Activated CD8-positive, alpha-beta memory T cell treated with anti-CD3 and anti-CD28 coated beads, Interleukin-2, amount 50 U/mL, for 4 hours (primary cell): ENCODE results near the gene TMEM17.

Experiments used
- DNase-seq: peaks from one replicate; pipeline ENCODE4 v3.0.0-alpha.2; 2020

TMEM17 gene

DNA sequence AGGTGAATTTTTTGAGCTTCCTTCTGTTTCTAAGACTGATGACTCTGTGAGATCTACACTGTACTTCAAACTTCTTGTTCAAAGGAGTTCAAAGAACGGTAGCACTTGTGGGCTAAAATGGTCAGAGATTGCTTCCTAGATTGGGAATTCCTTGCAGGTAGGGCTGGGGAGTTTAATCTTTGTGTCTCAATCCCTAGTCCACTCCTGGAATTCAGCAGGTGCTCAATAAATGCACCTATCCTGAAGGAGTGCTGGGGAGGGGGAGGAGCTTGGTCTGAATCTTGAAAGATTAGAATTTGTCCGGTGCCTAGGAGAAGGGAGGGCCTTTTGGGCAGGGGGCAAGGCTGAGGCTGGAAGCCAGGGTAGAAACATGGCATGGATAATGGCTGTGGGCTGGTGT is 34.6 kb downstream of the TMEM17 start:
- no peak for DNase-seq

DNA sequence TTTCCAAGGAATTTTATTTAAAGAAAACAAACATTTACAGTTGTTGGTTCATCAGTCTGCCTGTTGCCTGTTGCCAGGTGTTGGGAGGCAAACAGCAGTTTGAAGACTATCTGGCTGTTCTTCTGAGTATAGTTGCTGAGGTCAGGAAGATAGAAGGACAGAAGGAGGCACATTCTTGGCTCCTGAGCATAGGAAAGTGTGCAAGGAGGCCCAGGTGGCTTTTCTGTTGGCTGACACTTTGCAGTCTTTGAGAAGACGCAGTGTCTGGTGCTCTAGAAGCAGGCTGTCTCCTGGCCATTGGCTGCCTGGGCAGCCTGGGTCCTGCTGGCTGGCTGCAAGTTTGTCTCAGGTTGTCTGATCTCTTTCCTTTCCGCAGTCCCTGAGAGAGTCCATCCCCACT is 36.4 kb downstream of the TMEM17 start:
- DNase-seq = no peak

DNA sequence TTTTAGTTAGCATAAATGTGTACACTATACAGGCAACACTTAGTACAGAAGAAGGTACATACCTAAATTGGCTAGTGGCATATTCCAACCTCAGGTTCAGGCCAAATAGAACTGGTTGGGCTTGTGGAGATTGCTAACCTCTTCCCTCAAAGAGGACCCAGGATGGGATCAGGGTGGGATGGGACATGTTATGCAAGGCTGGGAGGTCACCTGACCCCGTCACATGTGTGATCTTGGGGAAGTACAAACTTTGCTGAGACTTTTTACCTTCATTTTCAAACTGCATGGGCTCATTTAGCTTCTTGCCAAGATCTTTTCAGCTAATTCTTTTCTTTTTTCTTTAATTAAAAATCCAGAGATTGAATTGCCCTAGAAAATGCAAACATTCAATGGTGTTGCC is 36.9 kb downstream of the TMEM17 start:
- no peak for DNase-seq

DNA sequence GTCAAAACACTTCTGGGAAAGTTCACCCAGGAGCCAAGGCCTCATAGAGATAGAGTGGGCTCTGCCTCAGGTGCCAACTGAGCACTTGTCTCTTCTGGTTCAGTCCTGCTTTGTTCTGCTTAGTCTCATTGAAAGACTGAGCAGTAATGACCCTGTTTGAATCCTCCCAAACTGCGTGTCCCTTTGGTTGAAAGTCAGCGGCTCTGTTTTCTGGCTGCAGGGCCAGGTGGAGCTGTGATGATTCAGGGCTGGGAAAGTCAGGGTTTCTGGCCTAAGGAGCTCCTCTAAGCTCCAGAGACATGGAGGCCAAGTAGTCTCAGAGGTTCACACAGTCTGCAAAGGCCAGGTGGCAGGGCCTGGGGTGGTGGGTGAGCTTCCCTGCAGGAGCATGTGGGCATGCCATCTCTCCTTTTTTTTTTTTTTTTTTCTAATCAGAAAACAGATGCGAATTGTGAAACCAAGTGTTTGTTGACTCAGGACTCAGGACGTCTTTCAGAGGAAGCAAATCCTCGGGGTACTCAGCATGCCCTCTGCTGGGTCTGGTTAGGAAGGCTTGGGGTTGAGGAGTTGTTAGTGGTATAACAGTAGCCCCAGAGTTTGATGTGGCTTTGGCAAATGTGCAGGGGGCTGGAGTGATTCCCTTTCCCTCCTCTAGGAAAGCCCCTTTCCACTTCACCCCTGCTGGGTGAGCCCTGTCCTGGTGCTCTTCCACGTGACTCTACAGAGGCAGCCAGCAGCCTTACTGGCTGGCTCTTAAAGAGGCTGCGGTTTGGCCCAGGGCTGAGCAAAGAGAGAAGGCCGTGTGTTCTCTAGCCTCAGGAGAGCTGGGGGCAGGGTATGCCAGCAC is 38.3 kb downstream of the TMEM17 start:
- no peak for DNase-seq

DNA sequence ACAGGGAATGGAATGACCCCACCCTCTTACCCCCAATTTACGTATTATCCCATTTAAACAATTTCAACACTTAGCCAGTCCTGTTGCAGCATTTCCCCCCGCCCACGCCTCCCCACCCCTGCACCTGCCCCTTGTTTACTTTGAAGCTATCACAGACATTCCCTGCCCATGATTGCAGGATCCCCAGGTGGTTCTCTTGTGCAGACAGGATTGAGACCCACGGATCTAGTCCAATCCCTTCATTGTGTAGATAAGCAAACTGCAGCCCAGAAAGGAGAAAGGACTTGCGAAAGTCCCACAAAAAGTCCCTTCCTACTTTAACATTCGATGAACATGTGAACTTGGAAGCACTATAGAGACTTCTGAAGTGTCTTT is 38.9 kb downstream of the TMEM17 start:
- DNase-seq = no peak

DNA sequence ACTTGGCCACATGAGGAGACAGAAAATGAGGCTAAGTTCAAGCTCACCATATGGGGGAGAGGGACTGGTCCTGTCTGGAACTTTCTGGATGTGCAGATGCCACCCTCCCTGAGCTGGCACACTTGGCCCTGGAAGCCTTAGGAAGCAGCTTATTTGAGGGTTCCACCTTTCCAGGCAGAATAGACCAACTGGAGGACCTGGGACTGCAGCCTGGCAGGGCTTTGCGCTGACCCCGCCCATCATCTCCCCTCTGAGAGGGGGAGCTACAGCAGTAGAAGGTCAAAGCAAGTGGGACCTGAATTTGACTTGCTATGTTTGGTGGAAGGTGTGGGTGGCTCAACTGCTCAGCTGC is 39.5 kb downstream of the TMEM17 start:
- no peak for DNase-seq

DNA sequence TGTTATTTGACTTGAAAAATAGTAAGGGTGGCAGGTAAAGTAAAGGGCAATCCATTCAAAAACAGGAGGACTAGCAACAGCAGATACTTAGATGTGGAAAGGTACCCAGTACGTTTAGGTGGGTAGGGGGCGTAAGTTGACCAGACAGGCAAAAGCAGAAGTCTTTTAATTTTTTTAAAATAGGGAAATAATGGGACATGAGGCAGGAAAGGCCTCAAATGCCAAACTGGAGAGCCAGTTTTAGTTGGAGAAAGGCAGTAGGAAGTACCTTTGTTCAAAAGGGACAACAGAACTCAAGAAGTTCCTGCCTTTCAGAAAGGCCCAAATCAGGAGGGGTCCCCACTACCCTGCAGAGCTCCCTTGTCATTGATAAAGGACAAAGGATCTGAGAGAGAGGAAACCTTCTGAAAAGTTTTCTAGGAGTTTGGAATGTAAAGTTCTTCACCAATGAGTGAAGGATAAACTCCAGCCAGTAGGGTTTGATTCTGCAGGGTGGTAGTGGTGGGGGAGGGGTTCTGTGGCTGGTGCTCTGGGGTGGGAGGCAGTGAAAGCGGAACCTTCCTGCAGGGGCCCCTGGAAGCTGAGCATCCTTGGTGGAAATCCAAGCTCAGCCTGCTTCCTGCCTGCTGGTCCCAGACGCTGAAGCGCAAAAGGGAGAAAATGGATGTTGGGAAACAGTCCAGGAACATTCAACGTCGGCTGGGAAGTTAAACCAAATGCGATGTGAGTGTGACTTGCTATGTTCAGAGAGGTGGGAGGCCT is 40.1 kb downstream of the TMEM17 start:
- DNase-seq = no peak

DNA sequence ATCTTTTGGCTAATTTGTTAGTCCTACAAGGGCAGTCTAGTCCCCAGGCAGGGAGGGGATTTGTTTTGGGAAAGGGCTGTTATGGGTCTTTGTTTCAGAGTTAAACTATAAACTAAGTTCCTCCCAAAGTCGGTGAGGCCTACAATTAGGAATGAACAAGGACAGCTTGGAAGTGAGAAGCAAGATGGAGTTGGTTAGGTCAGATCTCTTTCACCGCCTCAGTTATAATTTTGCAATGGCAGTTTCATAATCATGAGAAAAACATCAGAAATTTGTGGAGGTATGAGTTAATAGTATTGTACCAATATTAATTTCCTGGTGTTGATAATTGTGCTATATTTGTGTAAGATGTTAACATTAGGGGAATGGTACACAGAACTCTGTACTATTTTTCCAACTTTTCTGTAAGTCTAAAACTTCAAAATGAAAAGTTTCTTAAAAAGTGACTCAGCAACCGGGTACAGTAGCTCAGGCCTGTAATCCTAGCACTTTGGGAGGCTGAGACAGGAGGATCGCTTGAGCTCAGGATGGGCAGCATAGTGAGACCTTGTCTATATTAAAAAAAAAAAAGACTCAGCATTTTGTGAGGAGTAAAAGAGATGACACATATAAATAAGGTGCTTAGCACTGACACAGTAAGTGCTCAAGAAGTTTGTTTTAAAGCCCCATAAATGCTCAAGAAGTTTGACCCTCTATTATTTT is 40.8 kb downstream of the TMEM17 start:
- DNase-seq = no peak

DNA sequence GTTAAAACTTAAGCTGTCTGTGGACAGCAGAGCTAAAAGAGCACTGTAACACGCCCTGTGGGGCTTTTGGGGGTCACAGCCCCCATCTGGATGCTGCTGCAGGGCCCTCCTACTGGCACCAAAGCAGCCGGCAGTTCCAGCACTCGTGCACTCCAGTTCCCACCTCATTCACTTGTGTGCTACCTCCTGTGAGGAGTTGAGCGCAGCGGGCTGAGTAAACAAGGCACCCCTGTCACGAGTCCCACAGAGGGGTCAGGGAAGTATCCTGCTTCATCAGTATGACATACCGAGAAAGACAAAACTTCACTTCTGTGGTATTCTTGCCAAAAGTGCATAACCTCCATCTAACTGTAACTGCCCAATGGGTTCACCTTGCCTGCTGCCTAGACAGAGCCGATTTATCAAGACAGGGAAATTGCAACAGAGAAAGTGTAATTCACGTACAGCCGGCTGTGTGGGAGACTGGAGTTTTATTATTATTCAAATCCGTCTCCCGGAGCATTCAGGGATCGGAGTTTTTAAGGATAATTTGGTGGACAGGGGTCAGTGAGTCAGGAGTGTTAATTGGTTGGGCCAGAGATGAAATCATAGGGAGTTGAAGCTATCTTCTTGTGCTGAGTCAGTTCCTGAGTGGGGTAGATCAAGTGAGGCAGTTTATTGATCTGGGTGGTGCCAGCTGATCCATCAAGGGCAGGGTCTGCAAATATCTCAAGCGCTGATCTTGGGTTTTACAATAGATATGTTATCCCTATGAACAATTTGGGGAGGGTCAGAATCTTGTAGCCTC is 41.6 kb downstream of the TMEM17 start:
- no peak for DNase-seq

DNA sequence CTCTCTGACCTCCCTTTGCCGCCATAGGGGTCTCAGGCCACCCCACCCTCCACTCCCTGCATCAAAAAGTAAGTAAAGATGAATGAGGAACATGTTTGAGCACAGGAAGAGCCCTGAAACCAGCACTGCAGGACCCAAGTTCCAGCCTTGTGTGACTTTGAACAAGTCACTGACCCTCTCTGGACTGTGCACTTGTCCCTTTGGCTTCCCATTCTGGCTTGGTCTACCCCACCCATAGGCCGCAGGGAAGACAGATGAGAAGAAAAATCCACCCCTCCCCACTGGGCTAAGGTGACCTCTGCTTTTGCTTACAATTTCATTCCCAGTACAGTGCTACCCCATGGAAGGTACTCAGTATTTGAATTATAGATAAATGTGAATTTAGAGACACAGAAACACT is 43.8 kb downstream of the TMEM17 start:
- no peak for DNase-seq

DNA sequence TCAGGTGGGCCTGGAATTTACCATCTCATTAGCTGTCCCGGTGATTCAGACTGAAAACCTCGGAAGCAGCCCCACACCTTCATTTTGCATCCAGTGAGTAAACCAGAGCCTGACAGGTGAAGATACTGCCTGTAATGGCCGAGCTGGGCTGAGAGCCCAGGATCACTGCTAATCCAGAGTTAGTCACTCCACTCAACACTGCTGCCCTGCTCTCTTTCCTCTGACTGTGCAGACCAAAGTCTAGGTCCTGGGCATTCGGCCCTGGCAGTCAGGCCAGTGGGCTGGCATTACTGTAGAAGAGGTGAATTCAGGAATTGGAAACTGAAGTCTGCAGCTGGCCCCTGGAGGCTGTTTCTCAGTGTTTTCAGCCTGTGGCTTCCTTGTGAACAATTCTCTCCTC is 44.3 kb downstream of the TMEM17 start:
- no peak for DNase-seq

DNA sequence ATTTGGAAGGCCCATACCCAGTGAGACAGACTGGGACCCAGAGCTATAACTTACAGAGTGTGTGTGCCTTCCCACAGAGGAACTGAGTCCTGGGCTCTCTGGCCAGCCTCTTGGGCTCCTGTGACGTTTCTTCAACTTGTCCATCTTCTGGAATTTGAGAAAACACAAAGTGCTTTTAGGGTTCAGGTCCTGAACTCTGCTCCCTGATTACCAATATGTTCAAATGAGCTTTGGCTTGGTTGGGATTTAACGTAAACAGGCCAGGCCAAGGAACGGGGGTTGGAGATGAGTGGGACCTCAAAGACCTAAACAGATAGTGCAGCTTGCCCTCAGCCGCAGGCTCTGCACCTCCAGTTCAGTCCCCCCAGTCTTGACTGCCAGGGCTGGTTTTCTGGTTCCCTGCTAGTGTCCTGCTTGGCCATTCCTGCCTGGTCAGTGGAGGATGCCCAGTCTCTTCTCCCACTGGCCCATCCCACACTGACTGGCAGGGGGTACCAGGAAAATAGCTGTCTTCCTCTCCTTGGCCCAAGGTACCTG is 44.9 kb downstream of the TMEM17 start:
- DNase-seq = no peak

DNA sequence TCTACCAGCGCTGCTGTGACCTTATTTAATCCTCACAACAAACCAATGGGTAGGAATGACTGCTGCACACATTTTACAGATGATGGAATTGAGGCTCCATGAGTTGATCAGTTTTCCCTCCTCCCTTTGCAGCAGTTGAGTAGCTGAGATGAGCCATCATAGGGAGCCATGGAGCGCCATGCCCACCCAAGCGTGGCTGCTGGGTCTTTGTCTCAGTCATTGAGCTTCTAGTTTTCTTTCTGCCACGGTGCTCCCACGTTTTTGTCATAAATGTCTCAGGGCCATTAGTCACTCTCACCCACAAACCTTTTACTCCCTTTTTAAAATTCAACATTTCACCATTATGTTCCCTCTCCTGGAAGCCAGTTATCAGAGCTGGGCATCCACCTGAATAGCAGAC is 45.8 kb downstream of the TMEM17 start:
- no peak for DNase-seq

DNA sequence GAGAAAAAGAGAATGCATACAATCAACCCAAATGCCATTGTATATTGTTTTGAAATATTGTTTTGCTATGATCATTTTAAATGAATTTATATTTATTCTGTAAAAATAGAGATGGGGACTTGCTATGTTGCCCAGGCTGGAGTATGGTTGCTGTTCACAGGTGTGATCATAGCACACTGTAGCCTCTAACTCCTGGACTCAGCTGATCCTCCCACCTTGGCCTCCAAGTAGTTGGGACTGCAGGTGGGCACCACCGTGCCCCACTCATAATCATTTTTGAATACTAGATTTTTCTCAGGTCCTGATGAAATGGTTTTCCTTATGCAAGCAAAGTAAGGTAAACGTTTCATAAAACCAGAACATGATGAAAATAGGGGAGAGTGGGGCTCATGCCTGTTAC is 46.3 kb downstream of the TMEM17 start:
- no peak for DNase-seq

DNA sequence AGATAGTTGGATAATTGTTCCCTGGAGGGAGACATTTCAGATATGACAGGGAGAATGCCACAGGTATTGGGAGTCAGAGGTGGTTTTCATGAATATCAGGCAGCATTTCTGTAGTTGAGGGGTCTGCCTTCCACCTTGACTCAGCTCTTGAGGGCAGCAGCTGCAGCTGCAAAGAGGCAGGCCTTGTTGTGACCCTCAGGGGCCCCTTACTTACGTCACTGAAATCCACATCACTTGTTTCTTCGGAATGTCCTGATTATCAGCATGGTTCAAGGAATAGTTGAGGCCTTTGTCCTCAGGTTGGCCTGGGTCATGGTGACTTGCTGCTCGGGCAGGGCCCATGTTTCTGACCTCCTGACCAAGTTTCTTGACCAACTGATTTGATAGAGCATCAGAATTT is 46.9 kb downstream of the TMEM17 start:
- DNase-seq = no peak

DNA sequence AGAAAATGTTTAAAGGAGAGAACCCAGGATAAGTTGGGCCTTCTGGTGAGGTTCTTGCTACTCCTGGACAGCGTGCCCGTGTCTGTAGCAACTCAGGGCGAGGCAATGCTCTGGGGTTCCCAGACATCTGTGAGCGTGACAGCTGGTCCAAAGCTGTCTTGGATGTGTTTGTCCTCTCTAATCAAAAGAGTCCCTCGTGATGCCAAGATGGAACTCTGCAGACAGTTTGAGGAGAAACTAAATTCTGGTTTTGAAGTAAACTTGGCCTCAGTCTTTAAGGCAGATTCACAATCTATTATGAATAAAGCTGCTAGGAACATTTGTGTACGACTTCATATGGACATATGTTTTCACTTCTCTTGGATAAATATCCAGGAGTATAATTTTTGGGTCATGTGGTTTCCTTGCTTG is 47.3 kb downstream of the TMEM17 start:
- no peak for DNase-seq

DNA sequence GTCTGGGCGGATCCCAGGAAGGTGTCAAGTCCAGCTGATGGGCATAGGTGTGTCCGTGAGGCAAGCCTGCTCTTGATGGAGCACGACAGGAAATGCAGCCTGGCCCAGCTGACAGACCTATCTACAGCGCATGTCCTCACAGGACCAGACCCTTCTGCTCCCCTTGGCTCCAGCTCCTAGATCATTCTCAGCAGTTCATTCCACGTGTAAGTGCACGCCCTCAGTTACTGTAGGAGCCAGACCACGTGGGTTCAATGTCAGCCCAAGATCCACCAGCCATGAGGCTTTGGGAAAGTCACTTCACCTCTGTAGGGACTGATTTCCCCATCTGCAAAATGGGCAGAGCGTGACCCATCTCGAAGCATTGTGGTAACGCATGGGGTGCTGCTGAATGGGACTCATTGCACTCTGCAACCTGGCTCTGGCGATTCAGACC is 47.8 kb downstream of the TMEM17 start:
- no peak for DNase-seq

DNA sequence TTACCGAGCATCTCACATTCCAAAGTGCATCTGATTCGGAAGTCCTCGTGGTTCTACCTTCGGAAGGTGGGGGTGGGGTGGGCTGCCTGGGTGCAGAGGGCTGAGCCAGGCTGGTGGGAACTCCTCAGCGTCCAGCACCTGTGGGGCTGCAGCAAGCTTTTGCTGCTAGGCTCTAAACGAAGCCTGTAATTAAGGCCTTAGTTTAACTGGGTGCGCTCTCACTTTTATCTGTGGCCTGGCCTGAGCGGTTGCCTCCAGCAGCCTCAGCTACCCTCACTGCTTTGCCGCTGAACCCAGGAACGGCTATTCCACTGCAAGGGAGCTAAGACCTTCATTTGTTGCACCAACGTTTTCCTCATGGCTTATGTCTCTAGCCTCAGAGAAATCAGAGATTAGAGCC is 48.4 kb downstream of the TMEM17 start:
- no peak for DNase-seq

DNA sequence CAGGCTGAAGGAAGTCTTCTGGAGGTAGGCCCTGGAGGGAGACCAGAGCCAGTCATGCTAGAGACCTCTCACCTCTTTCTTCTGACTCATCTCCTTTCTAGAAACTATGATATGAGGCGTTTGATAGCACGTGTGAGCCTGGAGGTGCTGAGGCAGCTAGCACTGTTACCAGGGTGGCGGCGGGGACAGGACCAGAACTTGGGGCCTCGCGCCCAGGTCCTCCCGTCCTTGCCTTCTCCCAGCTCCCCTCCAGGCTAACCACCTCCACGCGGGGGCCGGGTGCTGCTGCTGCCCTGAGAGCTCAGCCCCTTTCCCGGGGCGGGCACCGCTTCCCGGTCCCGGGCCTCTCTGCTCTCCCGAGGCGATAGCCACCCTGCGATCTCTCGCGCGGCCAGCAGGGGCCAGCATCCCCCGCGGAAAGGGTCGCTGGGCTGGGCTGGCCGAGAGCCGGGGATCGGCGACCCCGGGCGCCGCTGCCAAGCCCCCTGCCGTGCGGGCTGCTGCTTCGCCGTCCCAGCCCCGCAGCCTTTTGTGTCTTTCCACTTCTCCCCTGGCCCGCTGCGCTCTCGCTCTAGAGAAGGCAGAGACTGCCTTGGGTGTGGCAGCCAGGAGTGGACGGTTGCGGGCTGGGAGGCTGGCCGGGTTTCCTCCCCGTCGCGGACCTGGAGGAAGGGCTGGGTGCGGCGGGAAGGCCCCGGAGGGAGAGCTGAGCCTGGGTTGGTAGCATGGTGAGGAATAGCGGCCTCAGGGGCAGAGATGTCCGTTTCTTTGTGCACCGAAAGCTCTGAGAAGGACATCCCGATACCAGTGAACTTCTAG is 49.1 kb downstream of the TMEM17 start:
- DNase-seq = peak; percentile 68

DNA sequence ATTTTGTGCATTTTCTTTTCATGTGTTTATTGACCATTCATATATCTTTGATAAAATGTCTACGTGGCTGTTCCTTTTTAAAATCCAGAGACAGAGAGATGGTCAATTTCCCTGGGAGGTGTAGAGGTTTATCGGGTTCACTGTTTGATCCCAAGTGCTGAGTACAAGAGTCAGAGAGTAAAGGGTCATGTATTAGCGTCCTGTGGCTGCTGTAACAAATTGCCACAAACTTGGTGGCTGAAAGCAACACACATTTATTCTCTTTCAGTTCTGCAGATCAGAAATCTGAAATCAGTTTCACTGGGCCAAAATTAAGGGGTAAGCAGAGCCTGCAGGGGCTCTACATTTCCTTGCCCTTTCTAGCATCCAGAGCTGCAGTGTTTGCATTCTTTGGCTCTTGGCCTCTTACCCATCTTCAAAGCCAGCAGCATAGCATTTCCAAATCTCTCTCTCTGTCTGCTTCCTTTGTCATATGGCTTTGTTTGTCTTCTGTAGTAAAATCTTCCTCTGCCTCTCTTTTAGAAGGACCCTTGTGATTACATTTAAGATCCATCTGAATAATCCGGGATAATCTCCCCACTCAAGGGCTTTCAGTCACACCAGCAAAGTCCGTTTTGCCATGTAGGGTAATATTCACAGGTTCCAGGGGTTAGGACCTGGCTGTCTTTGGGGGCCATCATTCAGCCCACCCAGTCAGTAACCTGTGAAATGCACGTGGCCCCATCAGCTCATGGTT is 49.9 kb downstream of the TMEM17 start:
- DNase-seq = no peak

DNA sequence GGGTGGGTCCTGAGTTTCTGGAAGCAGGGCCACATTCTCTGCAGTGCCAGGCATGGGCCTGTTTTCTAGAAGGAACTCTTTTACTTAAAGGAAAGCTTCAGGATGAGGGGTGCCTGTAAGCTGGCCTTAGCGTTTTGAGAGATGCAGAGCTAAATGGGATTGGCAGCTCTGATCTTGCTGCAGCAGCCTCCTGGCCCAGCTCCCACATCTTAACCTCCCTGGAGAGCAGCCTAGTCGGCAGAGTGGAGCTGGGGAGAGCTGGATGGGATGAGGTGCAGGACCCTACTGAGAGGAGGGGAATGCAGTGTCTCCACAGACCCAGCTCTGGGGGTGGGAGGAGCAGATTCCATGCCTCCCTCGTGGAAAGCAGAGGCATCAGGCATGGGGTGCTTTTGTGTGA is 52.0 kb downstream of the TMEM17 start:
- DNase-seq = no peak
